LNCAP (cell line): Measurements from ENCODE around the gene IRAK1BP1.

Experiments
- TF ChIP-seq, protein P1 (sequence below): fragments of 450-650 bp; IDR thresholded peaks from 2 replicates; pipeline ENCODE4 v1.5.1; 2017; ENCODE audit warnings: mild to moderate bottlenecking

IRAK1BP1 gene

GRCh38 chr6:78908621-78909020, 41.3 kb downstream of the IRAK1BP1 start:
- TF ChIP-seq, protein P1, sequence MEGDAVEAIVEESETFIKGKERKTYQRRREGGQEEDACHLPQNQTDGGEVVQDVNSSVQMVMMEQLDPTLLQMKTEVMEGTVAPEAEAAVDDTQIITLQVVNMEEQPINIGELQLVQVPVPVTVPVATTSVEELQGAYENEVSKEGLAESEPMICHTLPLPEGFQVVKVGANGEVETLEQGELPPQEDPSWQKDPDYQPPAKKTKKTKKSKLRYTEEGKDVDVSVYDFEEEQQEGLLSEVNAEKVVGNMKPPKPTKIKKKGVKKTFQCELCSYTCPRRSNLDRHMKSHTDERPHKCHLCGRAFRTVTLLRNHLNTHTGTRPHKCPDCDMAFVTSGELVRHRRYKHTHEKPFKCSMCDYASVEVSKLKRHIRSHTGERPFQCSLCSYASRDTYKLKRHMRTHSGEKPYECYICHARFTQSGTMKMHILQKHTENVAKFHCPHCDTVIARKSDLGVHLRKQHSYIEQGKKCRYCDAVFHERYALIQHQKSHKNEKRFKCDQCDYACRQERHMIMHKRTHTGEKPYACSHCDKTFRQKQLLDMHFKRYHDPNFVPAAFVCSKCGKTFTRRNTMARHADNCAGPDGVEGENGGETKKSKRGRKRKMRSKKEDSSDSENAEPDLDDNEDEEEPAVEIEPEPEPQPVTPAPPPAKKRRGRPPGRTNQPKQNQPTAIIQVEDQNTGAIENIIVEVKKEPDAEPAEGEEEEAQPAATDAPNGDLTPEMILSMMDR, result no peak

- TF ChIP-seq, protein P1, result no peak
Observed at GRCh38 chr6:78909391-78909790, 42.0 kb downstream of the IRAK1BP1 start.

GRCh38 chr6:78910010-78910409, 42.7 kb downstream of the IRAK1BP1 start:
- TF ChIP-seq, protein P1, result no peak

DNA sequence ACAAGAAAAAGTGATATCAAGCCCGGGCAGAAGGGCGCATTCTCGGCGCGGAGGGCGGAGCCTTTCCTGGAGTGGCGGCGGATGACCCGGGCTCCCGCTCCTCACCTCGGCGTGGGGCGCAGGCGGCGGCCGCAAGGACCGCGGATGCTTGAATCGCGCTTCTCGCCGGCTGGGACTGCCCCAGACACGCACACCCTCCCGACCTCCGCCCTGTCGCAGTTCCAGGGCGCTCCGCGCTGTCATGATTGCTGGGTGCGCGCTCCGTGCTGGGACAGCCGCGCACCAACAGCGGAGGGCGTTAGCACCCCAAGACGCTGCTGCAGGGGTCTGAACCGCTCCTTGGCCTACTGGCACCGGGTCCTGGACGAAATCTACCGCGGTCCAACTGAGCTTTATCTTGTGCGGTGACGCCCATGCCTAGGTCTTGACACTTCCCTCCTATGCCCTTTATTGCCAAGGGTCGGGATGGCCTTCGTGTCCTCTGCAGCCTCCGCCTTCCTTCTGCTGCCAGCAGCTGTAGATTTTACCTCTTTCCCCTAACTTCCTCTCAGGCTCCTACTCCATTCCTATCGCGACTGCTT, 43.3 kb downstream of the IRAK1BP1 start:
- TF ChIP-seq, protein P1, result no peak

GRCh38 chr6:78911218-78911940, 44.0 kb downstream of the IRAK1BP1 start:
- TF ChIP-seq, protein P1, result no peak

DNA sequence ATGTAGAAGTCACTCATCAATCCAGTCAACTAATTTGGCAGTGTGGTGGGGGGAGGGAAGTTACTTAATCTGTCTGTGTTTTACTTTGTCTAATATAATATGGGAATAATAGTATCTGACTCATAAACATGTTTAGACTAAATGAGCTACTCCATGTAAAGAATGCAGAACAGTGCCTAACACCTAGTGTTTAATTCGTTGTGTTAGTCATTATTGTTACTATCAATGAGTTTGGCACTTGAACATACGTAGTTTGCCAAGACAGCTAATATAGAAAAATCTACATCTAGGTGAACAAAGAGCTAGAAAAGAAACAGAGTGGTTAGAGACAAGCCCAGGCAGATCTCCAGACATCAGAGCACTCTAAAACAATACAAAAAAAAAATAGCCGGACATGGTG, 49.1 kb downstream of the IRAK1BP1 start:
- TF ChIP-seq, protein P1, result no peak

DNA sequence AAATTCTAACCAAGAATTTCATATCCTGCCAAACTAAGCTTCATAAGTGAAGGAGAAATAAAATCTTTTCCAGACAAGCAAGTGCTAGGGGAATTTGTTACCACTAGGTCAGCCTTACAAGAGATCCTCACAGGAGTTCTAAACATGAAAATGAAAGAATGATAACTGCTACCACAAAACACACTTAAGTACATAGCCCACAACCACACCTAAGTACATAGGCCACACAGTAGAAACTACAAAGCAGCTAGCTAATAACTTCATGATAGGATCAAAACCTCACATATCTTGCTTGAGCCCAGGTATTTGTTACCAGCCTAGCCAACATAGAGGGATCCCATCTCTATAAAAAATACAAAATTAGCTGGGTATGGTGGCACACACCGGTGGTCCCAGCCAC, 50.4 kb downstream of the IRAK1BP1 start:
- TF ChIP-seq, protein P1, result no peak
